ENCODE data around the gene MPDZ.

Gene MPDZ

GRCh38 chr9:13279284-13280141 is at the start of gene MPDZ:
Gene MPDZ, minus strand, starts transcription at chr9:13279692. Its CDS starts 29,377 bp downstream, at chr9:13250315.
- peak; percentile 51 for DNase-seq (ENCODE audit: low spot score)

GRCh38 chr9:13324988-13325387 is 45.5 kb upstream of the MPDZ start:
- DNase-seq (ENCODE audit: low spot score): peak; percentile 3

GRCh38 chr9:13322828-13323550 is 43.5 kb upstream of the MPDZ start:
- no peak for DNase-seq (ENCODE audit: low spot score)

- DNase-seq (ENCODE audit: low spot score): no peak
Measured at GRCh38 chr9:13318027-13318426, 38.5 kb upstream of the MPDZ start.

GRCh38 chr9:13296972-13297371 is 17.5 kb upstream of the MPDZ start:
- no peak for DNase-seq (ENCODE audit: low spot score)

- no peak for DNase-seq (ENCODE audit: low spot score)
Measured at GRCh38 chr9:13295556-13295955, 16.1 kb upstream of the MPDZ start.

GRCh38 chr9:13292782-13293181 is 13.3 kb upstream of the MPDZ start:
- DNase-seq (ENCODE audit: low spot score): no peak

- no peak for DNase-seq (ENCODE audit: low spot score)
Measured at GRCh38 chr9:13292158-13292557, 12.7 kb upstream of the MPDZ start.

- DNase-seq (ENCODE audit: low spot score): no peak
Measured at GRCh38 chr9:13291718-13292117, 12.2 kb upstream of the MPDZ start.

GRCh38 chr9:13284011-13284410 is 4.5 kb upstream of the MPDZ start:
- DNase-seq (ENCODE audit: low spot score): no peak

- DNase-seq (ENCODE audit: low spot score): no peak
Measured at GRCh38 chr9:13282998-13283397, 3.5 kb upstream of the MPDZ start.

- no peak for DNase-seq (ENCODE audit: low spot score)
Measured at GRCh38 chr9:13281356-13282016, 2.0 kb upstream of the MPDZ start.

GRCh38 chr9:13278368-13279246 is 885 bp downstream of the MPDZ start:
- DNase-seq (ENCODE audit: low spot score): peak; percentile 56

GRCh38 chr9:13278023-13278367 is 1.5 kb downstream of the MPDZ start:
- no peak for DNase-seq (ENCODE audit: low spot score)

- no peak for DNase-seq (ENCODE audit: low spot score)
Measured at GRCh38 chr9:13274886-13275641, 4.4 kb downstream of the MPDZ start.

GRCh38 chr9:13270734-13271133 is 8.8 kb downstream of the MPDZ start:
- no peak for DNase-seq (ENCODE audit: low spot score)

- DNase-seq (ENCODE audit: low spot score): no peak
Measured at GRCh38 chr9:13269589-13270452, 9.7 kb downstream of the MPDZ start.

GRCh38 chr9:13268469-13268868 is 11.0 kb downstream of the MPDZ start:
- DNase-seq (ENCODE audit: low spot score): peak; percentile 46

- DNase-seq (ENCODE audit: low spot score): peak; percentile 96
Measured at GRCh38 chr9:13267743-13268142, 11.7 kb downstream of the MPDZ start.

- no peak for DNase-seq (ENCODE audit: low spot score)
Measured at GRCh38 chr9:13266167-13266566, 13.3 kb downstream of the MPDZ start.

Measured in kidney capillary endothelial cell (primary cell).